GM18519 (cell line): ENCODE measurements around the gene RPS3A.
A peak's percentile ranks its signal among the peaks of the same experiment; 100 is the strongest.
"Not testable (repeated sequence)": the region's sequence is repeated elsewhere in the genome, so short reads cannot be mapped to it uniquely, and the experiment has no call there.

ENCODE experiments used
- ATAC-seq: cut with Tn5 transposase; IDR thresholded peaks from one replicate; pipeline ENCODE4 v1.9.1; 2021; ENCODE audit warnings: mild to moderate bottlenecking, moderate library complexity; ENCODE audit not compliant: unreplicated experiment, low FRiP score

The RPS3A gene

GRCh38 chr4:151114338-151114737 lies 14.9 kb downstream of the RPS3A start:
- ATAC-seq = no peak

GRCh38 chr4:151114986-151115385 lies 15.6 kb downstream of the RPS3A start:
- no peak for ATAC-seq

GRCh38 chr4:151117371-151117962 lies 18.0 kb downstream of the RPS3A start:
- ATAC-seq = peak; percentile 84

GRCh38 chr4:151129796-151130195 lies 30.4 kb downstream of the RPS3A start:
- ATAC-seq = no peak

- no peak for ATAC-seq
Measured at GRCh38 chr4:151133311-151133710, 33.9 kb downstream of the RPS3A start.

- ATAC-seq = not testable (repeated sequence)
Measured at GRCh38 chr4:151136048-151136447, 36.6 kb downstream of the RPS3A start.

GRCh38 chr4:151139814-151140213 lies 40.4 kb downstream of the RPS3A start:
- ATAC-seq = no peak

- no peak for ATAC-seq
Measured at GRCh38 chr4:151142758-151143157, 43.3 kb downstream of the RPS3A start.

GRCh38 chr4:151143162-151143561 lies 43.7 kb downstream of the RPS3A start:
- no peak for ATAC-seq

GRCh38 chr4:151143811-151144210 lies 44.4 kb downstream of the RPS3A start:
- no peak for ATAC-seq

GRCh38 chr4:151144329-151145072 lies 45.1 kb downstream of the RPS3A start:
- ATAC-seq = no peak

- no peak for ATAC-seq
Measured at GRCh38 chr4:151147000-151147399, 47.6 kb downstream of the RPS3A start.

GRCh38 chr4:151148261-151148660 lies 48.8 kb downstream of the RPS3A start:
- ATAC-seq = no peak

GRCh38 chr4:151150821-151151580 lies 51.6 kb downstream of the RPS3A start:
- no peak for ATAC-seq

GRCh38 chr4:151152028-151152427 lies 52.6 kb downstream of the RPS3A start:
- no peak for ATAC-seq

- no peak for ATAC-seq
Measured at GRCh38 chr4:151153585-151153984, 54.2 kb downstream of the RPS3A start.
